ENCODE data around the gene NEUROG2.
"Not testable (repeated sequence)": the region's sequence is repeated elsewhere in the genome, so short reads cannot be mapped to it uniquely, and the experiment has no call there.

Gene NEUROG2

GRCh38 chr4:112536123-112536522 lies 20.1 kb upstream of the NEUROG2 start:
- no peak overlapping the region for H3K4me3 ChIP-seq (replicated peaks; ENCODE audit: low read depth, low read length)
- TF ChIP-seq CTCF (IDR thresholded peaks at IDR 0.05; ENCODE audit: low read depth, low read length, missing control alignments): no peak
- DNase-seq (ENCODE audit: extremely low read depth, low read depth): no peak

- TF ChIP-seq CTCF (IDR thresholded peaks at IDR 0.05; ENCODE audit: low read depth, low read length, missing control alignments): no peak
- no peak for DNase-seq (ENCODE audit: extremely low read depth, low read depth)
- H3K4me3 ChIP-seq (replicated peaks; ENCODE audit: low read depth, low read length): no peak overlapping the region
These were observed 16.3 kb upstream of the NEUROG2 start for GRCh38 chr4:112532267-112532666.

DNA sequence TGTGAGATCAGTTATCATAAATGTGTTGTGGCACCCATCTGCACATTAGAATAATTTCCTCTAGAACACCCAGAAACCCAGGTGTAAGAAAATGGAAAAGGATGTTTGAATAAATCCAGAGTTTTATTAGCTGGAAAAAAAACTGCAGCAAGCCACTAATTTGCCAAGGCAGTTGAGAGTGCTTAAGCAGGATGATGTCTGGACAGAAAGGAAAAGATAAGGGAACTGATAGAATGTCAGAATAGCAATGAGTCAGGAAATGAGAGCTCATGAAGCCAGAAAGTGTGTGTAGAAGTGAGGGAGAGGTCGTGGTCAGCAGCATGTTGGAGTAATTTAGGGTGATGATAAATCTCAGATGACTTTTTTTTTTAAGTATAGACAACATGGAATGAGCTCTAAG lies 15.2 kb upstream of the NEUROG2 start:
- DNase-seq (ENCODE audit: extremely low read depth, low read depth): no peak
- no peak for TF ChIP-seq CTCF (IDR thresholded peaks at IDR 0.05; ENCODE audit: low read depth, low read length, missing control alignments)
- H3K4me3 ChIP-seq (replicated peaks; ENCODE audit: low read depth, low read length): no peak overlapping the region

DNA sequence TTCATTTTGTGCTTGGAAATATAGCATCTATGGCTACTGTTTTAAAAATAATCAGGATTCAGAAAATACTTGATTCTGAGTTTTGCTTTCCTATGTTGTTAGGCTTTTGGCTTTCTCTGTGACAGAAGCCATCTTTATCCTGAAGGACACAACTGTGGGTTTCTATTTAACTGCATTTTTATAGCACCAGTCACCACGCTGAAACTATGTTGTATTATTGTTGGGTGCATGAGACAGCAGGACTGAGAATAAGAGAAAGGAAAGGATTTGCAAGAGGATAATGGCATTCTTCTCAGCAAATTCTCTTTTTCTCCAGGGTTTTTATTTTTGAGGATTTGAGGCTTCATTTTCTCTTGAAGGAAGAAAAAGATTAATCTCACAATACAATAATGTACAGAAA lies 10.1 kb upstream of the NEUROG2 start:
- H3K4me3 ChIP-seq (replicated peaks; ENCODE audit: low read depth, low read length): no peak overlapping the region
- no peak for TF ChIP-seq CTCF (IDR thresholded peaks at IDR 0.05; ENCODE audit: low read depth, low read length, missing control alignments)
- no peak for DNase-seq (ENCODE audit: extremely low read depth, low read depth)

DNA sequence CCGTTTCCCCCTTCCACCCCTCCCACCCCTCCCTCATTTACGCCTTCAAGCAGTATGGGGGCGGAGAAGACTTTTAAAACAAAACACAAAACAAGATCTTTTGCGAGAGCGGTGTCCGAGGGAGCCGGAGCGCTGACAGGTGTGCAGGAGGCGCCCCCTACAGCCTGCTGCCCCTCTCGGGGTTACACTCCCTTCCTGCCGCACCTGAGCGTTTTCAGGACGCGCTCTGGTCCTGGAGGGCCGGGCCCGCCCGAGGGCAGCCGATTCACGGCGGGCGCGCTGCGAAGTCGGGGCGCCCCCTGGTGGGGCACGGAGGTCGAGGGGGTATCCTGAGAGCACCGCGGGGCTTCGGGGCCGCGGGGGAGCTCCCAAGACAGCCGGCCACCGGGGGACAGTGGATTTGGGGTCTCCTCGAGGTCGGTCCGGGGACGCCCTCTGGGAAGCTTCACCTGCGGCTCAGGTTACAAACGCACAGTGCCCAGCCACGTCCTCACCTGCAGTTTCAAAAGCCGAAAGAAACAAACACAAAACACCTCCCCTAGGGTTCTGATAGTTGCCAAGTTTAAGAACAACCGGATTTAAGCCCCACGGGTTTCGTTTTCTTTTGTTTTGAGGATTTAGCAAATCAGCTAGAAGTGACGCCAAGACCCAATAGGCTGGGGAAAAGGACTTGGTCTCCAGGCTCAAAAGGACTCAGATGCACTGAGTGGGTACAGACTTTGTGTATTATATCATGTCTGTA lies 8.0 kb upstream of the NEUROG2 start:
- peak; percentile 77 for TF ChIP-seq CTCF (IDR thresholded peaks at IDR 0.05; ENCODE audit: low read depth, low read length, missing control alignments)
- H3K4me3 ChIP-seq (replicated peaks; ENCODE audit: low read depth, low read length): peak overlapping the region; percentile 28
- DNase-seq (ENCODE audit: extremely low read depth, low read depth): no peak

GRCh38 chr4:112523008-112523721 lies 7.2 kb upstream of the NEUROG2 start:
- H3K4me3 ChIP-seq (replicated peaks; ENCODE audit: low read depth, low read length): peak overlapping the region; percentile 28
- peak; percentile 44 for TF ChIP-seq CTCF (IDR thresholded peaks at IDR 0.05; ENCODE audit: low read depth, low read length, missing control alignments)
- no peak for DNase-seq (ENCODE audit: extremely low read depth, low read depth)

DNA sequence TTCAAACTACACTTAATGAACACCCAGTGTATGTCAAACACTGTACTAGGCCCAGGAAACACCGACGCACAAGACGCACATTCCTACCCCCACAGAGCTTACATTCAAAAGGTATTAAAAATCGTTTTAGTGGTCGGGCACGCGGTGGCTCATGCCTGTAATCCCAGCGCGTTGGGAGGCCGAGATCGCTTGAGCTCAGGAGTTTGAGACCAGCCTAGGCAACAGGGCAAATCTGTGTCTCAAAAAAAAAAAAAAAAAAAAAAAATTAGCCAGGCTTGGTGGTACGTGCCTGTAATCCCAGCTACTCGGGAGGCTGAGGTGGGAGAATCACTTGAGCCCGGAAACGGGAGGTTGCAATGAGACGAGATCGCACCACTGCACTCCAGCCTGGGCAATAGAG lies 6.5 kb upstream of the NEUROG2 start:
- DNase-seq (ENCODE audit: extremely low read depth, low read depth); H3K4me3 ChIP-seq (replicated peaks; ENCODE audit: low read depth, low read length): not testable (repeated sequence)
